Fibroblast of lung (primary cell): ENCODE measurements around the gene ECEL1. TPM values are rescaled to one million over a fixed set of nuclear protein-coding genes. Genes with fewer than 3 reads are reported as not detected.

Source experiments
- DNase-seq, 2 donors: peaks; one replicate each; pipeline versions ENCODE4 v3.0.0 to v3.0.0-alpha.2; 2010; ENCODE audit warnings: low read depth in 2 of 2
- H2AFZ ChIP-seq: 2 replicates; pipeline ENCODE4 v1.5.1; 2012; ENCODE audit warnings: low read length, control low read depth, inconsistent platforms
- H3K27ac ChIP-seq: 2 replicates; pipeline ENCODE4 v1.5.1; 2011; ENCODE audit warnings: low read length, control low read depth; ENCODE audit not compliant: insufficient read depth
- H3K27me3 ChIP-seq: 2 replicates; pipeline ENCODE4 v1.5.1; 2011; ENCODE audit warnings: mild to moderate bottlenecking, low read length; ENCODE audit not compliant: control insufficient read depth, insufficient read depth
- H3K36me3 ChIP-seq: 2 replicates; pipeline ENCODE4 v1.5.1; 2011; ENCODE audit warnings: low read length; ENCODE audit not compliant: control insufficient read depth, insufficient read depth
- H3K4me1 ChIP-seq: 2 replicates; pipeline ENCODE4 v1.5.1; 2011; ENCODE audit warnings: low read length; ENCODE audit not compliant: control insufficient read depth, insufficient read depth; ENCODE audit errors: extremely low read depth
- H3K4me2 ChIP-seq: 2 replicates; pipeline ENCODE4 v1.5.1; 2011; ENCODE audit warnings: low read length, control low read depth; ENCODE audit not compliant: insufficient read depth; ENCODE audit errors: extremely low read depth
- H3K4me3 ChIP-seq, 4 experiments: fragments of 200-600 bp in 1 of 4; sonication (generic) in 1 of 4; replicated peaks in 1 of 4; 2 replicates each; pipeline ENCODE4 v1.5.1; 2011 to 2016; ENCODE audit warnings: low read length in 4 of 4, low read depth in 3 of 4, mild to moderate bottlenecking in 3 of 4, control low read depth in 2 of 4, inconsistent platforms in 1 of 4, mixed read lengths in 1 of 4; ENCODE audit not compliant: insufficient read depth in 1 of 4; ENCODE audit errors: control extremely low read depth in 1 of 4
- H3K79me2 ChIP-seq: 2 replicates; pipeline ENCODE4 v1.5.1; 2012; ENCODE audit warnings: mild to moderate bottlenecking, low read length, inconsistent platforms; ENCODE audit not compliant: control insufficient read depth, insufficient read depth
- H3K9ac ChIP-seq: 2 replicates; pipeline ENCODE4 v1.5.1; 2011; ENCODE audit warnings: mild to moderate bottlenecking, low read length, control low read depth; ENCODE audit not compliant: insufficient read depth
- H3K9me3 ChIP-seq: 2 replicates; pipeline ENCODE4 v1.5.1; 2012; ENCODE audit warnings: low read depth, low read length; ENCODE audit not compliant: control insufficient read depth, insufficient read depth
- H4K20me1 ChIP-seq: 2 replicates; pipeline ENCODE4 v1.5.1; 2011; ENCODE audit warnings: low read length; ENCODE audit not compliant: control insufficient read depth, insufficient read depth; ENCODE audit errors: extremely low read depth
- EZH2 ChIP-seq: IDR thresholded peaks from 2 replicates; pipeline ENCODE4 v1.5.1; 2012; ENCODE audit warnings: low read length, control low read depth, mild to moderate bottlenecking; ENCODE audit errors: missing control alignments
- polyA plus RNA-seq, 2 donors: library from polyadenylated mRNA; depleted of rRNA in 1 of 2; stranded (reverse) in 1 of 2; unstranded in 1 of 2; fragments of >200 nt; gene quantifications; 2 replicates each; pipeline ENCODE4 v1.2.1, GENCODE V29; 2011 to 2012; ENCODE audit warnings: missing spikeins in 1 of 2
- total RNA-seq: library from RNA; depleted of rRNA; stranded (reverse); fragments of >200 nt; gene quantifications from 2 replicates; pipeline ENCODE4 v1.2.1, GENCODE V29; 2014
- TF ChIP-seq, protein P1 (sequence below), 2 donors: IDR thresholded peaks in 1 of 2; conservative IDR thresholded peaks in 1 of 2; 1 replicate in 1 of 2; 2 replicates in 1 of 2; pipeline ENCODE4 v1.5.1; 2011 to 2012; ENCODE audit warnings: low read length in 2 of 2, control low read depth in 1 of 2, inconsistent platforms in 1 of 2, low read depth in 1 of 2, mild to moderate bottlenecking in 1 of 2

ECEL1 gene
- total and polyA plus RNA-seq, 2 donors (not counting 1 experiment from before 2014, with no cell fraction given): not detected

GRCh38 chr2:232493701-232494474 lies 6.3 kb upstream of the ECEL1 start:
- Histone ChIP-seq H3K79me2 (no peaks in the 10 kb centered on the region), H2AFZ (no peak overlapping the region), H3K9me3 (no peaks in the 10 kb centered on the region), H3K27ac (no peak overlapping the region), H4K20me1 (no peaks in the 10 kb centered on the region), H3K4me3 (no peak overlapping the region), H3K36me3 (no peaks in the 10 kb centered on the region), H3K4me2 (no peak overlapping the region), H3K27me3 (peaks cover under 1% of the 10 kb centered on the region), H3K4me1 (no peaks in the 10 kb centered on the region), H3K9ac (no peak overlapping the region)
- no peak for TF ChIP-seq EZH2
- TF ChIP-seq, protein P1, sequence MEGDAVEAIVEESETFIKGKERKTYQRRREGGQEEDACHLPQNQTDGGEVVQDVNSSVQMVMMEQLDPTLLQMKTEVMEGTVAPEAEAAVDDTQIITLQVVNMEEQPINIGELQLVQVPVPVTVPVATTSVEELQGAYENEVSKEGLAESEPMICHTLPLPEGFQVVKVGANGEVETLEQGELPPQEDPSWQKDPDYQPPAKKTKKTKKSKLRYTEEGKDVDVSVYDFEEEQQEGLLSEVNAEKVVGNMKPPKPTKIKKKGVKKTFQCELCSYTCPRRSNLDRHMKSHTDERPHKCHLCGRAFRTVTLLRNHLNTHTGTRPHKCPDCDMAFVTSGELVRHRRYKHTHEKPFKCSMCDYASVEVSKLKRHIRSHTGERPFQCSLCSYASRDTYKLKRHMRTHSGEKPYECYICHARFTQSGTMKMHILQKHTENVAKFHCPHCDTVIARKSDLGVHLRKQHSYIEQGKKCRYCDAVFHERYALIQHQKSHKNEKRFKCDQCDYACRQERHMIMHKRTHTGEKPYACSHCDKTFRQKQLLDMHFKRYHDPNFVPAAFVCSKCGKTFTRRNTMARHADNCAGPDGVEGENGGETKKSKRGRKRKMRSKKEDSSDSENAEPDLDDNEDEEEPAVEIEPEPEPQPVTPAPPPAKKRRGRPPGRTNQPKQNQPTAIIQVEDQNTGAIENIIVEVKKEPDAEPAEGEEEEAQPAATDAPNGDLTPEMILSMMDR (conservative IDR thresholded peaks at IDR 0.05 in 1 of 2, IDR thresholded peaks at IDR 0.05 in 1 of 2; ENCODE audit: low read depth in 1 of 2, low read length in 2 of 2): no peak
- no peak for DNase-seq

DNA sequence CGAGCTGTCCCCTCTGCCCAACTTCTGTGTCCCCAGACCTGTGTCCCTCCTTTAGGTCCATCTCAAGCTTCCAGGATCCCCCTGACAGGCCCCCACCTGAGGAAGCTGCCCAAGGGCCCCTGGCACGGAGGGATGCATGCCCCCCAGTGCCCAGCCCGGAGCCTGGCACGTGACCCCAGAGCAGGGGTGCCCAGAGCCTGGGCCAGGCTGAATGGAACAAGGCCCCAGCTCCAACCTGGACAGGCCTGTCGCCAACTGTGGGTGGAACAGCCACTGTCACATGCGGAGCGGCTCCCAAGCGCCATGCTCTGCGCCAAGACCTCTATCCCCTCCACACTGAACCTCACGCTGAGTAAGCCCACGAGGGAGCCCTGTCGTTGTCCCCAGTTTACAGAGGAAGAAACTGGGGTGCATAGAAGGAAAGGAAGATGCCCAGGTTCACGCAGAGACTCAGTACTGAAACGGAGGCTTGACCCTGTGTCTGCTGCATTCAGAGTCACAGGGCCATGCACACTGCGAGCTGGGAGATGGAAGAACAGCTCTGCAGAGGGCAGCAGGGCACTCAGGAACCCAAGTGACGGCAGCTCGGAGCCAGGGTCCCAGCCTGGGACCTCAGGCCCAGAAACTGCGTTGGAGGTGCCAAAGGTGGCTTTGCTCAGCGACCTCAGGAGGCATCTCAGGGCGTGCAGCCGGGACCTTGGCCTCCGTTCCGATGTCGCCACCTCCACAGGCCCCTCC lies 5.5 kb upstream of the ECEL1 start:
- Histone ChIP-seq H3K36me3 (no peaks in the 10 kb centered on the region), H2AFZ (no peak overlapping the region), H4K20me1 (no peaks in the 10 kb centered on the region), H3K27me3 (peaks cover 8% of the 10 kb centered on the region), H3K4me2 (no peak overlapping the region), H3K9me3 (no peaks in the 10 kb centered on the region), H3K4me1 (no peaks in the 10 kb centered on the region), H3K27ac (no peak overlapping the region), H3K79me2 (no peaks in the 10 kb centered on the region), H3K4me3 (no peak overlapping the region), H3K9ac (no peak overlapping the region)
- TF ChIP-seq, protein P1 (conservative IDR thresholded peaks at IDR 0.05 in 1 of 2, IDR thresholded peaks at IDR 0.05 in 1 of 2; ENCODE audit: low read depth in 1 of 2, low read length in 2 of 2): no peak
- TF ChIP-seq EZH2: no peak
- DNase-seq: no peak

- H3K27ac ChIP-seq: no peak overlapping the region
- no peak overlapping the region for H3K4me2 ChIP-seq
- H2AFZ ChIP-seq: no peak overlapping the region
- H3K27me3 ChIP-seq: peaks cover 8% of the 10 kb centered on the region
- H3K9ac ChIP-seq: no peak overlapping the region
- no peaks in the 10 kb centered on the region for H4K20me1 ChIP-seq
- H3K36me3 ChIP-seq: no peaks in the 10 kb centered on the region
- TF ChIP-seq EZH2: no peak
- TF ChIP-seq, protein P1 (conservative IDR thresholded peaks at IDR 0.05 in 1 of 2, IDR thresholded peaks at IDR 0.05 in 1 of 2; ENCODE audit: low read depth in 1 of 2, low read length in 2 of 2): no peak
- H3K4me3 ChIP-seq: no peak overlapping the region
- H3K79me2 ChIP-seq: no peaks in the 10 kb centered on the region
- H3K9me3 ChIP-seq: no peaks in the 10 kb centered on the region
- DNase-seq: no peak
- H3K4me1 ChIP-seq: no peaks in the 10 kb centered on the region
Measured at GRCh38 chr2:232492236-232492848, 4.7 kb upstream of the ECEL1 start.
